Nephron progenitor cell (in vitro differentiated cells): ENCODE data around the gene RNF111.

ENCODE experiments used
- DNase-seq: peaks from one replicate; pipeline ENCODE4 v3.0.0; 2021
- H3K27ac Mint-ChIP-seq: 2 replicates; pipeline ENCODE4 v1.8.0; 2021; ENCODE audit warnings: mild to moderate bottlenecking, moderate library complexity, mixed read lengths
- H3K27me3 Mint-ChIP-seq: 2 replicates; pipeline ENCODE4 v1.8.0; 2021; ENCODE audit warnings: mild to moderate bottlenecking, low read depth, mixed read lengths; ENCODE audit not compliant: poor library complexity
- H3K36me3 Mint-ChIP-seq: 2 replicates; pipeline ENCODE4 v1.8.0; 2021; ENCODE audit warnings: low read depth, mixed read lengths
- H3K4me1 Mint-ChIP-seq: 2 replicates; pipeline ENCODE4 v1.8.0; 2021; ENCODE audit warnings: mixed read lengths
- H3K4me3 Mint-ChIP-seq: 2 replicates; pipeline ENCODE4 v1.8.0; 2021; ENCODE audit warnings: mild to moderate bottlenecking, moderate library complexity, mixed read lengths
- H3K9me3 Mint-ChIP-seq: 2 replicates; pipeline ENCODE4 v1.8.0; 2021; ENCODE audit warnings: mild to moderate bottlenecking, moderate library complexity, mixed read lengths
- CTCF ChIP-seq: fragments of 200-600 bp; sonication (generic); IDR thresholded peaks from 2 replicates; pipeline ENCODE4 v1.5.0; 2021; ENCODE audit warnings: antibody characterized with exemption

Gene RNF111

GRCh38 chr15:59002418-59002859, 15.0 kb downstream of the RNF111 start:
- Mint-ChIP-seq H3K27me3 (no peaks in the 10 kb centered on the region), H3K4me1 (peaks cover 9% of the 10 kb centered on the region), H3K27ac (peak overlapping the region; percentile 43), H3K9me3 (no peaks in the 10 kb centered on the region), H3K36me3 (peaks cover 55% of the 10 kb centered on the region), H3K4me3 (no peak overlapping the region)
- TF ChIP-seq CTCF, result no peak
- DNase-seq, result no peak

- DNase-seq, result no peak
- Mint-ChIP-seq H3K36me3 (peaks cover 58% of the 10 kb centered on the region), H3K27me3 (no peaks in the 10 kb centered on the region), H3K27ac (no peak overlapping the region), H3K4me3 (no peak overlapping the region), H3K9me3 (no peaks in the 10 kb centered on the region), H3K4me1 (no peaks in the 10 kb centered on the region)
- TF ChIP-seq CTCF, result no peak
These were observed 18.1 kb downstream of the RNF111 start for GRCh38 chr15:59005579-59005978.

- no peak overlapping the region for H3K27ac Mint-ChIP-seq
- H3K9me3 Mint-ChIP-seq, result no peaks in the 10 kb centered on the region
- no peak for TF ChIP-seq CTCF
- peaks cover 63% of the 10 kb centered on the region for H3K36me3 Mint-ChIP-seq
- H3K4me3 Mint-ChIP-seq, result no peak overlapping the region
- H3K4me1 Mint-ChIP-seq, result peaks cover 2% of the 10 kb centered on the region
- no peak for DNase-seq
- no peaks in the 10 kb centered on the region for H3K27me3 Mint-ChIP-seq
These were observed 20.6 kb downstream of the RNF111 start for GRCh38 chr15:59008086-59008485.

GRCh38 chr15:59011262-59011952, 23.9 kb downstream of the RNF111 start:
- H3K9me3 Mint-ChIP-seq, result peaks cover 10% of the 10 kb centered on the region
- H3K27me3 Mint-ChIP-seq, result no peaks in the 10 kb centered on the region
- peak overlapping the region; percentile 36 for H3K27ac Mint-ChIP-seq
- no peak for DNase-seq
- no peak overlapping the region for H3K4me3 Mint-ChIP-seq
- peaks cover 67% of the 10 kb centered on the region for H3K36me3 Mint-ChIP-seq
- H3K4me1 Mint-ChIP-seq, result peaks cover 8% of the 10 kb centered on the region
- no peak for TF ChIP-seq CTCF

- no peaks in the 10 kb centered on the region for H3K27me3 Mint-ChIP-seq
- no peak overlapping the region for H3K4me3 Mint-ChIP-seq
- TF ChIP-seq CTCF, result no peak
- DNase-seq, result no peak
- peaks cover 67% of the 10 kb centered on the region for H3K36me3 Mint-ChIP-seq
- H3K9me3 Mint-ChIP-seq, result peaks cover 19% of the 10 kb centered on the region
- H3K4me1 Mint-ChIP-seq, result peaks cover 8% of the 10 kb centered on the region
- H3K27ac Mint-ChIP-seq, result no peak overlapping the region
These were observed 25.9 kb downstream of the RNF111 start for GRCh38 chr15:59013246-59013873.

GRCh38 chr15:59014068-59014467, 26.6 kb downstream of the RNF111 start:
- peaks cover 64% of the 10 kb centered on the region for H3K36me3 Mint-ChIP-seq
- no peak for DNase-seq
- H3K9me3 Mint-ChIP-seq, result peaks cover 19% of the 10 kb centered on the region
- no peak overlapping the region for H3K4me3 Mint-ChIP-seq
- H3K4me1 Mint-ChIP-seq, result peaks cover 8% of the 10 kb centered on the region
- H3K27me3 Mint-ChIP-seq, result no peaks in the 10 kb centered on the region
- TF ChIP-seq CTCF, result no peak
- H3K27ac Mint-ChIP-seq, result peak overlapping the region; percentile 19
